Panc1 (cell line): ENCODE results near the gene BOLA1.

Source experiments
- CTCF ChIP-seq: fragments of 450-650 bp; IDR thresholded peaks from 2 replicates; pipeline ENCODE4 v1.5.1; 2017; ENCODE audit warnings: mild to moderate bottlenecking
- POLR2AphosphoS5 ChIP-seq: IDR thresholded peaks from 2 replicates; pipeline ENCODE4 v1.6.1; 2012; ENCODE audit warnings: mild to moderate bottlenecking, low read depth, low read length, moderate library complexity
- REST ChIP-seq, 2 experiments: IDR thresholded peaks; 2 replicates each; pipeline ENCODE4 v1.6.1; 2011 to 2012; ENCODE audit warnings: low read depth in 2 of 2, control low read depth in 1 of 2, low read length in 1 of 2, mild to moderate bottlenecking in 1 of 2, moderate library complexity in 1 of 2; ENCODE audit not compliant: insufficient read depth in 1 of 2

GRCh38 chr1:149925345-149925744 is 26.0 kb downstream of the BOLA1 start:
- TF ChIP-seq CTCF (no peak), REST (IDR thresholded peaks at IDR 0.05; ENCODE audit: insufficient read depth in 1 of 2, low read depth in 2 of 2, low read length in 1 of 2) (no peak), POLR2AphosphoS5 (no peak)
